HepG2 (cell line): ENCODE results near the gene NHERF2. TPM values are rescaled to one million over a fixed set of nuclear protein-coding genes. Genes with fewer than 3 reads are reported as not detected.

Experiments used
- ATF2 ChIP-seq: sonication (generic); formaldehyde crosslinking; IDR thresholded peaks from 2 replicates; pipeline ENCODE4 v1.4.0; 2020; ENCODE audit warnings: missing genetic modification reagents
- BCL3 ChIP-seq: sonication (generic); formaldehyde crosslinking; IDR thresholded peaks from 2 replicates; pipeline ENCODE4 v1.5.1; 2020; ENCODE audit warnings: mild to moderate bottlenecking, missing genetic modification reagents, moderate library complexity
- IKZF5 ChIP-seq: IDR thresholded peaks from 2 replicates; pipeline ENCODE4 v1.6.1; 2018; ENCODE audit warnings: missing genetic modification reagents, mild to moderate bottlenecking, missing compliant biosample characterization
- KLF16 ChIP-seq, 2 experiments: sonication (generic) in 1 of 2; formaldehyde crosslinking in 1 of 2; IDR thresholded peaks; 2 replicates each; pipeline versions ENCODE4 v1.6.1 to v1.8.0; 2016 to 2023; ENCODE audit warnings: missing genetic modification reagents in 2 of 2, missing compliant biosample characterization in 1 of 2
- KLF9 ChIP-seq: IDR thresholded peaks from 2 replicates; pipeline ENCODE4 v1.6.1; 2016; ENCODE audit warnings: low read depth
- MLX ChIP-seq: IDR thresholded peaks from 2 replicates; pipeline ENCODE4 v1.6.1; 2016
- NR2C2 ChIP-seq: sonication (generic); formaldehyde crosslinking; IDR thresholded peaks from 2 replicates; pipeline ENCODE4 v1.4.0; 2020; ENCODE audit warnings: missing genetic modification reagents, mild to moderate bottlenecking, moderate library complexity, borderline replicate concordance
- NR2F6 ChIP-seq, 2 experiments: IDR thresholded peaks; 2 replicates each; pipeline ENCODE4 v1.6.1; 2016; ENCODE audit warnings: antibody characterized with exemption in 1 of 2, mild to moderate bottlenecking in 1 of 2
- PBX3 ChIP-seq: sonication (generic); formaldehyde crosslinking; IDR thresholded peaks from 2 replicates; pipeline ENCODE4 v1.8.1; 2023; ENCODE audit warnings: missing genetic modification reagents, inconsistent platforms, borderline replicate concordance
- RBM39 ChIP-seq: fragments of 200-400 bp; formaldehyde crosslinking; IDR thresholded peaks from one replicate; pipeline ENCODE4 v1.6.1; 2018; ENCODE audit warnings: antibody characterized with exemption, mild to moderate bottlenecking, low read depth, low read length; ENCODE audit not compliant: poor library complexity, severe bottlenecking
- SAP130 ChIP-seq: IDR thresholded peaks from 2 replicates; pipeline ENCODE4 v1.6.1; 2016; ENCODE audit warnings: low read depth
- THAP8 ChIP-seq: sonication (generic); formaldehyde crosslinking; IDR thresholded peaks from 2 replicates; pipeline ENCODE4 v1.5.1; 2020; ENCODE audit warnings: missing genetic modification reagents, mild to moderate bottlenecking, borderline replicate concordance
- TOE1 ChIP-seq: sonication (generic); formaldehyde crosslinking; IDR thresholded peaks from 2 replicates; pipeline ENCODE4 v1.4.0; 2020; ENCODE audit warnings: mild to moderate bottlenecking, missing genetic modification reagents
- ZBTB42 ChIP-seq: sonication (generic); formaldehyde crosslinking; IDR thresholded peaks from 2 replicates; pipeline ENCODE4 v1.5.0; 2020; ENCODE audit warnings: mild to moderate bottlenecking, missing genetic modification reagents
- ZNF335 ChIP-seq: sonication (generic); formaldehyde crosslinking; IDR thresholded peaks from 2 replicates; pipeline ENCODE4 v1.4.0; 2020; ENCODE audit warnings: missing genetic modification reagents
- ZNF550 ChIP-seq: sonication (generic); formaldehyde crosslinking; IDR thresholded peaks from 2 replicates; pipeline ENCODE4 v1.4.0; 2020; ENCODE audit warnings: mild to moderate bottlenecking, missing genetic modification reagents, borderline replicate concordance
- ZNF574 ChIP-seq: sonication (generic); formaldehyde crosslinking; IDR thresholded peaks from 2 replicates; pipeline ENCODE4 v1.4.0; 2020; ENCODE audit warnings: missing genetic modification reagents
- ZSCAN31 ChIP-seq: sonication (generic); formaldehyde crosslinking; IDR thresholded peaks from 2 replicates; pipeline ENCODE4 v1.5.0; 2020; ENCODE audit warnings: low read depth, mild to moderate bottlenecking, missing genetic modification reagents
- polyA plus RNA-seq, 8 experiments: library from polyadenylated mRNA; depleted of rRNA in 3 of 8; stranded (reverse) in 7 of 8; unstranded in 1 of 8; fragments of >200 nt; fragmentation: Illumina TruSeq in 4 of 8; extraction: Trizol in 4 of 8; gene quantifications; 2 replicates each; pipeline versions ENCODE4 v1.2.1 to v1.2.3, GENCODE V29; 2011 to 2016; ENCODE audit warnings: low read depth in 4 of 8, missing spikeins in 1 of 8, mixed read lengths in 1 of 8; ENCODE audit not compliant: insufficient read depth in 1 of 8
- total RNA-seq, 5 experiments: library from RNA; depleted of rRNA; stranded (reverse); fragments of >200 nt; fragmentation: Illumina TruSeq; extraction: Trizol; gene quantifications; 2 replicates each; pipeline ENCODE4 v1.2.3, GENCODE V29; 2016; ENCODE audit warnings: low read depth in 1 of 5

The NHERF2 gene
- total and polyA plus RNA-seq, 2 of the 13 experiments (the other 11 are each of a cell fraction or from before 2014, with no cell fraction given) = 23.7 to 39.3 TPM

- peak; percentile 78 for TF ChIP-seq ZNF574
- peak; percentile 74 for TF ChIP-seq NR2F6 (IDR thresholded peaks at IDR 0.05)
- TF ChIP-seq NR2F6 (CRISPR knock-in tag; IDR thresholded peaks at IDR 0.05) = peak; percentile 75
- TF ChIP-seq THAP8 (CRISPR knock-in tag) = peak; percentile 79; the same call in 1 of the 2 replicates
- peak; percentile 61; the same call in 1 of the 2 replicates for TF ChIP-seq MLX (CRISPR knock-in tag)
- peak in 1 of 2 experiments; percentile 94; a peak in 2 of 4 replicates for TF ChIP-seq KLF16 (CRISPR knock-in tag; IDR thresholded peaks at IDR 0.05)
- TF ChIP-seq IKZF5 (CRISPR knock-in tag) = peak; percentile 86
- peak; percentile 55; the same call in 1 of the 2 replicates for TF ChIP-seq ZNF335 (CRISPR knock-in tag)
- peak; percentile 81 for TF ChIP-seq SAP130 (CRISPR knock-in tag)
- no peak for TF ChIP-seq KLF9 (CRISPR knock-in tag)
- TF ChIP-seq ZBTB42 (CRISPR knock-in tag) = 0 out of 2 replicates have a peak, but pooled peaks have one; percentile 58
- TF ChIP-seq ATF2 (CRISPR knock-in tag) = peak; percentile 46; the same call in 1 of the 2 replicates
- TF ChIP-seq ZNF550 (CRISPR knock-in tag) = no peak
- TF ChIP-seq NR2C2 = no peak
- TF ChIP-seq ZSCAN31 (CRISPR knock-in tag) = peak; percentile 81; the same call in 1 of the 2 replicates
- TF ChIP-seq PBX3 = no peak; the same call in 1 of the 2 replicates
- peak; percentile 81; the same call in 1 of the 2 replicates for TF ChIP-seq TOE1 (CRISPR knock-in tag)
- peak; percentile 70 for TF ChIP-seq RBM39
- peak; percentile 62; the same call in 1 of the 2 replicates for TF ChIP-seq BCL3 (CRISPR knock-in tag)
Measured at GRCh38 chr16:2035431-2036199, 8.9 kb downstream of the NHERF2 start (continued).
